ENCODE measurements around the gene DOCK3. TPM values are rescaled to one million over a fixed set of nuclear protein-coding genes. Genes with fewer than 3 reads are reported as not detected.

The DOCK3 gene
- total RNA-seq, 1 experiment from 2014 or later = 8.3 TPM

DNA sequence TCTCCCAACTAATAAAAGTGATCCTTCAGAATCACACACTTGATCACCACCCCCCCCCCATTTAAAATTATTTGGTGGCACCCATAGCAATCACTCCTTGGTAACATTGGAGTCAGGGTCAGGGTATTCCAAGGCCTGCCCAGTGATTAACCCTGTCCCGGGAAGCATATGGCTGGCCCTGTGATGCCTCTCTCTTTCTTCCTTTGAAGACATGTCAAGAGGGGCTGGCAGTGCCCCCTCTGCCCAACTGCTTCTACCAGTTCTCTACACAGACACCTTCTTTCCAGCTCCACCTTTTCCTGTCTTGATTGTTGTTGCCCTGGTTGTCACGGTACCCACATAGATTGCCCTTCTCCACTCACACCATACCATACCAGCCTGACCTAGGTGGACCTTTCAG, 679.4 kb downstream of the DOCK3 start:
- no CpG with 5 or more reads among the region's 2 CpGs for WGBS (ENCODE audit: extremely low coverage, insufficient read length, low lambda C conversion rate)
- no peak overlapping the region for H3K4me3 Mint-ChIP-seq
- no peak for DNase-seq
- Histone ChIP-seq H3K27ac (ENCODE audit: insufficient read length, low read depth, low read length) (no peak overlapping the region), H2BK12ac (ENCODE audit: insufficient read length, low read depth, low read length) (no peak overlapping the region), H2BK20ac (ENCODE audit: low read depth, low read length, poor library complexity, severe bottlenecking) (no peak overlapping the region), H2AK5ac (ENCODE audit: insufficient read length, low read length) (no peak overlapping the region), H3T11ph (ENCODE audit: low read length) (no peak overlapping the region), H3K27me3 (ENCODE audit: insufficient read depth, low read length) (no peaks in the 10 kb centered on the region), H3K56ac (ENCODE audit: insufficient read length, low read depth, low read length) (no peak overlapping the region), H3K79me2 (ENCODE audit: insufficient read depth, low read length) (no peaks in the 10 kb centered on the region), H3K23me2 (ENCODE audit: insufficient read length, low read depth, low read length, poor library complexity, severe bottlenecking) (no peaks in the 10 kb centered on the region), H4K20me1 (ENCODE audit: control insufficient read depth, insufficient read depth, insufficient read length) (no peaks in the 10 kb centered on the region), H2BK5ac (ENCODE audit: insufficient read length, low read length) (no peak overlapping the region), H3K79me1 (ENCODE audit: insufficient read depth, low read depth, low read length, poor library complexity, severe bottlenecking) (no peaks in the 10 kb centered on the region), H3K4ac (ENCODE audit: low read depth, low read length) (no peak overlapping the region), H3K9me3 (ENCODE audit: control insufficient read depth, low read depth, low read length) (no peaks in the 10 kb centered on the region), H3K23ac (ENCODE audit: insufficient read length, low read depth, low read length) (no peak overlapping the region), H2BK15ac (ENCODE audit: low read depth, low read length) (no peak overlapping the region), H3K4me2 (ENCODE audit: insufficient read depth, insufficient read length, low read length) (no peak overlapping the region), H4K8ac (replicated peaks; ENCODE audit: insufficient read length, low read depth, low read length) (no peak overlapping the region), H2BK120ac (ENCODE audit: low read depth, low read length, poor library complexity, severe bottlenecking) (no peak overlapping the region), H4K5ac (ENCODE audit: insufficient read length, low read depth, low read length) (no peak overlapping the region), H2AFZ (ENCODE audit: low read length) (no peak overlapping the region), H3K18ac (ENCODE audit: insufficient read length, low read depth, low read length) (no peak overlapping the region), H3K14ac (ENCODE audit: insufficient read depth, low read length) (no peak overlapping the region), H3K9ac (ENCODE audit: extremely low read depth, insufficient read length, low read length) (no peak overlapping the region), H4K91ac (ENCODE audit: insufficient read length, low read depth, low read length) (no peak overlapping the region), H3K4me1 (ENCODE audit: insufficient read depth, low read length) (no peaks in the 10 kb centered on the region)
- H3K27ac Mint-ChIP-seq = no peak overlapping the region
- peaks cover 0 to 7% of the 10 kb centered on the region in 2 experiments; a peak in 2 of 4 replicates for H3K4me1 Mint-ChIP-seq
- H3K27me3 Mint-ChIP-seq (ENCODE audit: low read depth) = no peaks in the 10 kb centered on the region
- H3K9me3 Mint-ChIP-seq = no peaks in the 10 kb centered on the region
- H3K36me3 Mint-ChIP-seq (ENCODE audit: insufficient read depth in 1 of 3, low read depth in 3 of 3) = peaks cover 0 to 17% (median 0%) of the 10 kb centered on the region in 3 experiments; a peak in 2 of 7 replicates
- TF ChIP-seq, protein P1, sequence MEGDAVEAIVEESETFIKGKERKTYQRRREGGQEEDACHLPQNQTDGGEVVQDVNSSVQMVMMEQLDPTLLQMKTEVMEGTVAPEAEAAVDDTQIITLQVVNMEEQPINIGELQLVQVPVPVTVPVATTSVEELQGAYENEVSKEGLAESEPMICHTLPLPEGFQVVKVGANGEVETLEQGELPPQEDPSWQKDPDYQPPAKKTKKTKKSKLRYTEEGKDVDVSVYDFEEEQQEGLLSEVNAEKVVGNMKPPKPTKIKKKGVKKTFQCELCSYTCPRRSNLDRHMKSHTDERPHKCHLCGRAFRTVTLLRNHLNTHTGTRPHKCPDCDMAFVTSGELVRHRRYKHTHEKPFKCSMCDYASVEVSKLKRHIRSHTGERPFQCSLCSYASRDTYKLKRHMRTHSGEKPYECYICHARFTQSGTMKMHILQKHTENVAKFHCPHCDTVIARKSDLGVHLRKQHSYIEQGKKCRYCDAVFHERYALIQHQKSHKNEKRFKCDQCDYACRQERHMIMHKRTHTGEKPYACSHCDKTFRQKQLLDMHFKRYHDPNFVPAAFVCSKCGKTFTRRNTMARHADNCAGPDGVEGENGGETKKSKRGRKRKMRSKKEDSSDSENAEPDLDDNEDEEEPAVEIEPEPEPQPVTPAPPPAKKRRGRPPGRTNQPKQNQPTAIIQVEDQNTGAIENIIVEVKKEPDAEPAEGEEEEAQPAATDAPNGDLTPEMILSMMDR (conservative IDR thresholded peaks at IDR 0.05) = no peak

All from H9 (cell line).